ENCODE measurements around the gene PARD3B.

DNA sequence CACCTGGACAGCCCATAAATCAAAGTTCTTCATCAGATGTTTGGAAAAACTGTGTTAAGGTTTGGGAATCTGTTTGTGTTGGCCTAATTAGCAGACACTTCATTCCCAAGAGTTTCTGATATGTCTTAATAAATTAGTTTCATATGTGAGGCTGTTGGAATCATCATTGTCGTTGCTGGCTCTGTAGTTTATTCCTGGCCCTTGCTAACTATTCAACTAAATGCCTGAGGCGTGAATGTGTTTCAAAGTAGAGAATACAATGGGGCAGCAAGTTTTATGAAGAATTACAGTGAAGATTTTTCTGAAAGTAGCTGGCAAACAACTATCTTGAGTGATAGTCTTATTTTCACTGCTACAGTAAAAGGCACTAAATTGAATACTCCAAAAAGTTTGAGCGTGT, 141.1 kb downstream of the PARD3B start:
- TF ChIP-seq, protein P1, sequence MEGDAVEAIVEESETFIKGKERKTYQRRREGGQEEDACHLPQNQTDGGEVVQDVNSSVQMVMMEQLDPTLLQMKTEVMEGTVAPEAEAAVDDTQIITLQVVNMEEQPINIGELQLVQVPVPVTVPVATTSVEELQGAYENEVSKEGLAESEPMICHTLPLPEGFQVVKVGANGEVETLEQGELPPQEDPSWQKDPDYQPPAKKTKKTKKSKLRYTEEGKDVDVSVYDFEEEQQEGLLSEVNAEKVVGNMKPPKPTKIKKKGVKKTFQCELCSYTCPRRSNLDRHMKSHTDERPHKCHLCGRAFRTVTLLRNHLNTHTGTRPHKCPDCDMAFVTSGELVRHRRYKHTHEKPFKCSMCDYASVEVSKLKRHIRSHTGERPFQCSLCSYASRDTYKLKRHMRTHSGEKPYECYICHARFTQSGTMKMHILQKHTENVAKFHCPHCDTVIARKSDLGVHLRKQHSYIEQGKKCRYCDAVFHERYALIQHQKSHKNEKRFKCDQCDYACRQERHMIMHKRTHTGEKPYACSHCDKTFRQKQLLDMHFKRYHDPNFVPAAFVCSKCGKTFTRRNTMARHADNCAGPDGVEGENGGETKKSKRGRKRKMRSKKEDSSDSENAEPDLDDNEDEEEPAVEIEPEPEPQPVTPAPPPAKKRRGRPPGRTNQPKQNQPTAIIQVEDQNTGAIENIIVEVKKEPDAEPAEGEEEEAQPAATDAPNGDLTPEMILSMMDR (conservative IDR thresholded peaks at IDR 0.05; ENCODE audit: low read depth in 2 of 2), result no peak
- no peak for TF ChIP-seq CREB1 (CRISPR knock-in tag; IDR thresholded peaks at IDR 0.05; ENCODE audit: low read depth)
- TF ChIP-seq POLR2AphosphoS5 (IDR thresholded peaks at IDR 0.05; ENCODE audit: low read depth), result no peak
- TF ChIP-seq STAT1 (IDR thresholded peaks at IDR 0.05; ENCODE audit: unreplicated experiment), result no peak
- no peak for TF ChIP-seq EZH2phosphoT487 (IDR thresholded peaks at IDR 0.05; ENCODE audit: unreplicated experiment)
- TF ChIP-seq EZH2 (IDR thresholded peaks at IDR 0.05; ENCODE audit: low read depth, unreplicated experiment), result no peak
- TF ChIP-seq, protein P2, sequence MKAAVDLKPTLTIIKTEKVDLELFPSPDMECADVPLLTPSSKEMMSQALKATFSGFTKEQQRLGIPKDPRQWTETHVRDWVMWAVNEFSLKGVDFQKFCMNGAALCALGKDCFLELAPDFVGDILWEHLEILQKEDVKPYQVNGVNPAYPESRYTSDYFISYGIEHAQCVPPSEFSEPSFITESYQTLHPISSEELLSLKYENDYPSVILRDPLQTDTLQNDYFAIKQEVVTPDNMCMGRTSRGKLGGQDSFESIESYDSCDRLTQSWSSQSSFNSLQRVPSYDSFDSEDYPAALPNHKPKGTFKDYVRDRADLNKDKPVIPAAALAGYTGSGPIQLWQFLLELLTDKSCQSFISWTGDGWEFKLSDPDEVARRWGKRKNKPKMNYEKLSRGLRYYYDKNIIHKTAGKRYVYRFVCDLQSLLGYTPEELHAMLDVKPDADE (IDR thresholded peaks at IDR 0.05), result no peak
- TF ChIP-seq, protein P3, sequence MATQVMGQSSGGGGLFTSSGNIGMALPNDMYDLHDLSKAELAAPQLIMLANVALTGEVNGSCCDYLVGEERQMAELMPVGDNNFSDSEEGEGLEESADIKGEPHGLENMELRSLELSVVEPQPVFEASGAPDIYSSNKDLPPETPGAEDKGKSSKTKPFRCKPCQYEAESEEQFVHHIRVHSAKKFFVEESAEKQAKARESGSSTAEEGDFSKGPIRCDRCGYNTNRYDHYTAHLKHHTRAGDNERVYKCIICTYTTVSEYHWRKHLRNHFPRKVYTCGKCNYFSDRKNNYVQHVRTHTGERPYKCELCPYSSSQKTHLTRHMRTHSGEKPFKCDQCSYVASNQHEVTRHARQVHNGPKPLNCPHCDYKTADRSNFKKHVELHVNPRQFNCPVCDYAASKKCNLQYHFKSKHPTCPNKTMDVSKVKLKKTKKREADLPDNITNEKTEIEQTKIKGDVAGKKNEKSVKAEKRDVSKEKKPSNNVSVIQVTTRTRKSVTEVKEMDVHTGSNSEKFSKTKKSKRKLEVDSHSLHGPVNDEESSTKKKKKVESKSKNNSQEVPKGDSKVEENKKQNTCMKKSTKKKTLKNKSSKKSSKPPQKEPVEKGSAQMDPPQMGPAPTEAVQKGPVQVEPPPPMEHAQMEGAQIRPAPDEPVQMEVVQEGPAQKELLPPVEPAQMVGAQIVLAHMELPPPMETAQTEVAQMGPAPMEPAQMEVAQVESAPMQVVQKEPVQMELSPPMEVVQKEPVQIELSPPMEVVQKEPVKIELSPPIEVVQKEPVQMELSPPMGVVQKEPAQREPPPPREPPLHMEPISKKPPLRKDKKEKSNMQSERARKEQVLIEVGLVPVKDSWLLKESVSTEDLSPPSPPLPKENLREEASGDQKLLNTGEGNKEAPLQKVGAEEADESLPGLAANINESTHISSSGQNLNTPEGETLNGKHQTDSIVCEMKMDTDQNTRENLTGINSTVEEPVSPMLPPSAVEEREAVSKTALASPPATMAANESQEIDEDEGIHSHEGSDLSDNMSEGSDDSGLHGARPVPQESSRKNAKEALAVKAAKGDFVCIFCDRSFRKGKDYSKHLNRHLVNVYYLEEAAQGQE (IDR thresholded peaks at IDR 0.05; ENCODE audit: unreplicated experiment), result no peak
